ENCODE measurements around the gene CAGE1.

- TF ChIP-seq CTCF (conservative IDR thresholded peaks at IDR 0.05 in 1 of 2, IDR thresholded peaks at IDR 0.05 in 1 of 2; ENCODE audit: low read depth in 1 of 2, low read length in 2 of 2) (no peak), EZH2 (IDR thresholded peaks at IDR 0.05; ENCODE audit: low read length, missing control alignments) (no peak)
Measured at GRCh38 chr6:7343546-7344475, 45.7 kb downstream of the CAGE1 start.

All from fibroblast of lung (primary cell).